Cardiac fibroblast (primary cell): ENCODE data around the gene ZMYND10.
A peak's percentile ranks its signal among the peaks of the same experiment; 100 is the strongest.

ENCODE experiments used
- DNase-seq, 2 donors: peaks; one replicate each; pipeline versions ENCODE4 v3.0.0 to v3.0.0-alpha.2; 2010; ENCODE audit warnings: low read depth in 2 of 2
- H3K4me3 ChIP-seq, 2 donors: replicated peaks in 1 of 2; 1 replicate in 1 of 2; 2 replicates in 1 of 2; pipeline ENCODE4 v1.5.1; 2011; ENCODE audit warnings: low read depth in 2 of 2, low read length in 2 of 2, mild to moderate bottlenecking in 2 of 2, moderate library complexity in 1 of 2
- TF ChIP-seq, protein P1 (sequence below): IDR thresholded peaks from one replicate; pipeline ENCODE4 v1.5.1; 2011; ENCODE audit warnings: low read depth, mild to moderate bottlenecking, low read length, inconsistent platforms

Gene ZMYND10

DNA sequence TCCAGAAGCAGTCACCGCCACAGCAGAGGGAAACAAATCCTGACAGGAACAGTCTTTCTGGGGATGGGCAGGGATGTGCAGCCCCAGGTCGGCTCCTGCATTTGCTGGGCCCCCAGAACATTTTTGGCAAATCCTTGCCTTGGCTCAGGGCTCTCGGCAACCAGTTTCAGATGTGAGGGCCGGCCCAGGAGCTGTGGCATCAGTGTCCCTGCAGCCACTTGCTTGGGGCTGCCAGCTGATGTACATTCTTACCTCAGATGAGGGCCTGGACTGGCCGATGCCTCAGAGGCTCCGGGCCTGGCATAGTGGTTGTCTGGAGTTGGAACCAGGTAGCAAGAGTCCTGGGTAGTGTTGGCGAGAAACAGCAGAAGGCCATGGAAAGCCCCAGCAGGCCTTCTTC is 9.3 kb upstream of the ZMYND10 start:
- no peak for DNase-seq
- TF ChIP-seq, protein P1, sequence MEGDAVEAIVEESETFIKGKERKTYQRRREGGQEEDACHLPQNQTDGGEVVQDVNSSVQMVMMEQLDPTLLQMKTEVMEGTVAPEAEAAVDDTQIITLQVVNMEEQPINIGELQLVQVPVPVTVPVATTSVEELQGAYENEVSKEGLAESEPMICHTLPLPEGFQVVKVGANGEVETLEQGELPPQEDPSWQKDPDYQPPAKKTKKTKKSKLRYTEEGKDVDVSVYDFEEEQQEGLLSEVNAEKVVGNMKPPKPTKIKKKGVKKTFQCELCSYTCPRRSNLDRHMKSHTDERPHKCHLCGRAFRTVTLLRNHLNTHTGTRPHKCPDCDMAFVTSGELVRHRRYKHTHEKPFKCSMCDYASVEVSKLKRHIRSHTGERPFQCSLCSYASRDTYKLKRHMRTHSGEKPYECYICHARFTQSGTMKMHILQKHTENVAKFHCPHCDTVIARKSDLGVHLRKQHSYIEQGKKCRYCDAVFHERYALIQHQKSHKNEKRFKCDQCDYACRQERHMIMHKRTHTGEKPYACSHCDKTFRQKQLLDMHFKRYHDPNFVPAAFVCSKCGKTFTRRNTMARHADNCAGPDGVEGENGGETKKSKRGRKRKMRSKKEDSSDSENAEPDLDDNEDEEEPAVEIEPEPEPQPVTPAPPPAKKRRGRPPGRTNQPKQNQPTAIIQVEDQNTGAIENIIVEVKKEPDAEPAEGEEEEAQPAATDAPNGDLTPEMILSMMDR, result no peak
- H3K4me3 ChIP-seq, result no peak overlapping the region

DNA sequence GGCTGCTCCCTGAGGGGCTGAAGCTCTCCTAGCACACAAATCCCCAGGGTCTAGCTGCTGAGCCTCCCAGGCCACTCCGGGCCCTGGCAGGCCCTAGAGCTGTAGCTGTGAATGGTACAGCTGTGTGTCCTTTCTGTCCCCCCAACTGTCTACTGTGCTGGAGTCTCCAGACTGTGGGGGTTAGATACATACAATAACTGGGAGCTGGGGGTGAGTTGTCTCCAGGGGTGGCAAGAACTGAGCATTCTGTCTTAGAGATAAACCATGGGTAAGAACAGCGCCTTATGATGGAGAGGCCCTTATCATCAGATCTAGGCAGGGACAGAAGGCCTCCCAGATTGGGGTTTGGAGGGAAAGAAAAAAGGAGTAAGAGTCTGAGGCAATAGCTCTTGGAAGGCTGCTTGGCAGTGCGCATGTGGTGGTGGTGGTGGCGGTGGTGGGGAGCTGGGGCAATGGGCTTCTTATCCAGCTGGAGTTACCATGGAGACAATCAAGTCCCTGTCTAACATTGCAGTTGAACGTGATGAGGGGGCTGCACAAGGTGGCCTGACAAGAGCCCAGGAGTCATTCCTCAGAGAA is 8.7 kb upstream of the ZMYND10 start:
- no peak overlapping the region for H3K4me3 ChIP-seq
- DNase-seq, result no peak
- TF ChIP-seq, protein P1, result no peak

DNA sequence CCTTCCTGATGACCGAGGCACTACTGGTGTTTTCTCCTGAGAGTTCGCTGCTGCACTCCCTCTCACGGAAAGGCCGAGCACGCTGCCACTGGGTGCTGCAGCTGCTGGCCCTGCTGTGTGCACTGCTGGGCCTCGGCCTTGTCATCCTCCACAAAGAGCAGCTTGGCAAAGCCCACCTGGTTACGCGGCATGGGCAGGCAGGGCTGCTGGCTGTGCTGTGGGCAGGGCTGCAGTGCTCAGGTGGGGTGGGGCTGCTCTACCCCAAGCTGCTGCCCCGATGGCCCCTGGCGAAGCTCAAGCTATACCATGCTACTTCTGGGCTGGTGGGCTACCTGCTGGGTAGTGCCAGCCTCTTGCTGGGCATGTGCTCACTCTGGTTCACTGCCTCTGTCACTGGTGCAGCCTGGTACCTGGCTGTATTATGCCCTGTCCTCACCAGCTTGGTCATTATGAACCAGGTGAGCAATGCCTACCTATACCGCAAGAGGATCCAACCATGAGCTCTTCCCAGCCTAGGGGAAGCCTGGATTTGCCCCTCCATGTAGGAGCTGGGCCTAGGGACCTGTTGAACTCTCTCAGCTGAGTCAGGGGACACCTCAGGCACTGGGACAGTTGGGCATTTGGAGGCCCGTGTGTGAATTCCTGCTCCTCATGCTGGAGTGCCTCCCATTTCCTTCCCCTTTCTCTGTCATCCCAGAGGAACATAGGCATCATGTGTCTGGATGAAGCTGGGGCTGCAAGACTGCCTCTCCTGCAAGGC is 7.9 kb upstream of the ZMYND10 start:
- DNase-seq, result no peak
- no peak overlapping the region for H3K4me3 ChIP-seq
- TF ChIP-seq, protein P1, result no peak

DNA sequence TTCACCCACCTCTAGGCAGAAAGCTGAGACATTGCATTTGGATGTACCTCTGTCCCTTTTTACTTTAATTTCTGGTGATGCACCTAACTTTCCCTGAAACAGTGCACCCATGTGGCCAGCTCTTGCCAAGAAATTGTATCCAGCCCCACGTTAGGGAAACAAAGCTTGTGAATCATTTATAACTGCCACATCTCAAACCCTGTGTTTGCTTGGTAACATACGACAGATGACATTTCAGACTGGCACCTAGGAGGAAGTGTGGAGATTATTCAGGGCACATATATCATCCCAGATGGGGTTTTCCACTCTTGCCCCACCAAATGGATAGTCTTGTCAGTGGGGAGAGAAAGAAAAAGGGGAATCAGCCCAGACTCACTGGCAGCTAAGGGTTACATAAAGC is 7.2 kb upstream of the ZMYND10 start:
- H3K4me3 ChIP-seq, result no peak overlapping the region
- DNase-seq, result peak in 1 of 2 donors; percentile 56
- TF ChIP-seq, protein P1, result peak; percentile 29

DNA sequence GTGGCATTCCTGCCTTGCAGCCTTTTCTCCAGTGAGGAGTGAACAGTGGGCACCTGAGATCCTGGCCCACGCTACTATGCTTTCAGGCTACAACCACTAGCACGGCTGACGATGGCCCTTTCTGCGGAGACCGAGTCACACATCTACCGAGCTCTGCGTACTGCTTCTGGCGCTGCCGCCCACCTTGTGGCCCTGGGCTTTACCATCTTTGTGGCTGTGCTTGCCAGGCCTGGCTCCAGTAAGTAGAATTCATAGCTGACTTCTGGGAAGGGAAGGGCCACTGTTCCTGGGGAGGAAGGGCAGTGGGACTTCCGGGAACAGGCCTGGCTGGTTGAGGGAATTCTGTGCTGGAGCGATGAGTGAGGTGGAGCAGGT is 5.8 kb upstream of the ZMYND10 start:
- no peak for DNase-seq
- TF ChIP-seq, protein P1, result no peak
- H3K4me3 ChIP-seq, result peak overlapping the region; percentile 80 to 98

DNA sequence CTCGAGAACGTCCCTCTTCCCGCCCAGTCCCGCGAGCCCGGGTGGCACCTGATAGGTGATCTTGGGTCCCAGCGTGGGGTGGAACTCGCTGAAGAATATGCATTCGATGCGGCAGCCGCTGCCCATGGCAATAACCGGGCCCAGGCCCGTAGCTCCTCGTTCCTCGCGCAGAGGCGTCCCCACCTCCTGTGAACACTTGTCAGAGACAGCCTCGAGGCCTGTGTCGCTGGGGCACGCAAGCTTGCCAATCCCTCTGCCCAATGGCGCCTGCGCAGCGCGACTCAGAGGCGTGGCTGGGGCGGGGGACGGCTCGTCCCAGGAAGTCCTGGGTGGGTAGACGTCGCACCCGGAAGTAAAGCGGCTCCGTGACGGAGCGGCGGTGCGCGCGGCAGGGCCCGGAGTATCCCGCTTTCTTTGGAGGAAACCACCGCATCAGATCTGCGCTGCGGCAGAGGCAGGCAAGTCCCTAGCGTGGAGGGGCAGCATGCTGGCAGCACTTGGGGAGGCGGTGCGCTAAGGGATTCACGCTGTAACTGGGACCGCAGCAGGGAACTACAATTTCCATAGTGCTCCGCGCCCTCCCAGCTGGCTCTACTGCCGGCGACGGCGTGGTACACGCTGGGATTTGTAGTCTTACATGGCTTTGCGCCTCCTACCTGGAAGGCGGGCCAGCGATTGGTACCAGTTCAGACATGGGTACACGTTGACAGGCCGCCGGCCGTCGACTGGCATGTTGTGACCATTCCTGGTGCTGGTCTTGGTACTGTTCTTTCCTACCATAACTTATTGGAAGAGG is 5.2 kb upstream of the ZMYND10 start, which contains the start of the genes CYB561D2 and NPRL2:
Gene CYB561D2 (plus strand): TSS at position 336 of the 796 bp plus-strand sequence. CDS start 572 bp downstream, outside the sequence.
Gene NPRL2 (minus strand): TSS at position 249 of the 796 bp plus-strand sequence. CDS start 123 bp downstream, at position 126.
- DNase-seq, result peak; percentile 92 to 93
- H3K4me3 ChIP-seq, result peak within 1 kb of the TSS; percentile 80 to 98
- TF ChIP-seq, protein P1, result no peak
